GM21526 (cell line): Measurements from ENCODE around the gene RSPH6A.

Experiments
- ATAC-seq: cut with Tn5 transposase; IDR thresholded peaks from one replicate; pipeline ENCODE4 v1.9.1; 2021; ENCODE audit warnings: moderate library complexity; ENCODE audit not compliant: unreplicated experiment, low FRiP score

RSPH6A gene

GRCh38 chr19:45814851-45815480 is at the start of gene RSPH6A:
Gene RSPH6A, minus strand, starts transcription at chr19:45815308. Its CDS starts 132 bp downstream, at chr19:45815176.
- ATAC-seq = no peak

DNA sequence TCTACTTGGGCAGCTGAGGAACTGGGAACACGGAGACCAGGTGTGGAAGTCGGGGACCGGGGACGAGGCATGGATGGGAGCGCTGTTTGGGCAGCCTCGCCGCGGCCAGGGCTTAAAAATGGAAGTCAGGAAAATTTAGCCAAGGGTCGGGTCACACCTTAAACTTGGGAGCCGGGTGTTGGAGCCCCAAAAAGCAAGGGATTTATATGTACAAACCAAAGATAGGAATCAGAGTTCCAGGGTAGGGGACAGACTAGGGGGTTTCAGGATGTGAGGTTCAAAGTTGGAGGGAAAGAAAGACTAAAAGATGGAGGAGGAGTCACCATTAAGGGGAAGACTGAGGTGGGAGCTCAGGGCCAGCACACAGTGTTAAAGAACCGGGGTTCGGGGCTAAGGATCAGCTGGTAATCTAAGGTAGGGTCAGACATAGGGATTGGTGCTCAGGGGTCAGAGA is 49.5 kb upstream of the RSPH6A start:
- ATAC-seq = no peak

GRCh38 chr19:45863840-45864628 is 48.9 kb upstream of the RSPH6A start, which contains the start of gene FOXA3:
Gene FOXA3, plus strand, starts transcription at chr19:45864326. Its CDS starts 131 bp downstream, at chr19:45864457.
- peak; percentile 45 for ATAC-seq

DNA sequence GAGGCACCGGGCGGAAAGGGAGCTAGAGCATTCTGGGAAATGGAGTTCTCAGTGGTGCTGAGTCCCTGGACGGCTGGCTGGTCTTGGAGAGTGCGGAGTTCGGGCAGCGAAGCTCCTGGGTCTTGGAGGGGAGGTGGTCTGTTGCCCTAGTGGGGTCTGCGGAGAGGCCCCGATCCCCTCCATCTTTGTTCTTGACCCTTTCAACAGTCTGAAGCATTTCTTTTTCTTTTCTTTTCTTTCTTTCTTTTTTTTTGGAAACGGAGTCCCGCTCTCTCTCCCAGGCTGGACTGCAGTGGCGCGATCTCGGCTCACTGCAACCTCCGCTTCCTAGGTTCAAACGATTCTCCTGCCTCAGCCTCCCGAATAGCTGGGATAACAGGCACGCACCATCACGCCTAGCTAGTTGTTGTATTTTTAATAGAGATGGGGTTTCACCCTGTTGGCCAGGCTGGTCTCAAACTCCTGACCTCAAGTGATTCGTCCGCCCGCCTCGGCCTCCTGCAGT is 48.3 kb upstream of the RSPH6A start:
- ATAC-seq = no peak

GRCh38 chr19:45862564-45863334 is 47.6 kb upstream of the RSPH6A start, which contains the start of gene SYMPK:
Gene SYMPK, minus strand, starts transcription at chr19:45863147. Its CDS starts 8,652 bp downstream, at chr19:45854495.
- ATAC-seq = peak; percentile 87

DNA sequence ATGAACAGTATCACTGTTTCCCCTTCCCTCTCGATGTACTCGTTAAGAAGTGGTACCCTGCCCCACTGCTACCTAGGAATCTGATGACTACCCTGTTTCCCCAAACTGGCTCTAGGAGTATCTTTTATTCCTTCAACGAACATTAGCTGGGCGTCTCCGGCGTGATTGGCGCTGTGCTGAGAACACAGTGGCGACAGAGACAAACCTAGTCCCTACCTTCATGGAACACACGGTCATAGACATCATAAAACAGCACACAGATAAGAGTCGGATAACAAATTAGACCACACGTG is 47.1 kb upstream of the RSPH6A start:
- peak; percentile 2 for ATAC-seq

GRCh38 chr19:45860359-45861259 is 45.5 kb upstream of the RSPH6A start:
- ATAC-seq = no peak

- no peak for ATAC-seq
These were observed 39.2 kb upstream of the RSPH6A start for GRCh38 chr19:45854167-45854778.

- ATAC-seq = no peak
These were observed 37.9 kb upstream of the RSPH6A start for GRCh38 chr19:45852983-45853382.

GRCh38 chr19:45852145-45852750 is 37.1 kb upstream of the RSPH6A start:
- ATAC-seq = no peak

DNA sequence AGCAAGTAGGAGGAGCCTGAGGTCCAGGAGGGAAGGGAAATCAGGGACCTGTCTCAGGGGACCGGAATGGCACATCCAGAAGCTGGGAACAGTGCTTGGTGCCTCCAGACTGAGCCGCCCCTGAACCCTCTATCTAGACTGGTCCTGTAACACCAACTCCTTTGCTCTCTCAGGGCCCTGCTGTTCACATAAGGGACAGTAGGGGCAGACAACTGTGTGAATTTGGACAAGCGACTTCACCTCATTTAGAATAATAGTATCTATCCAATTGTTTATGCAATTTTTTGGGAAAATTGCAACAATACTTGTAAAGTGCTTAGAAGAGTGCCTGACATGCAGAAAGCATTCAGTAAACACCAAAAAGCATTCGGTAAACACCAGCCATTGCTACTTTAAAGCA is 33.8 kb upstream of the RSPH6A start:
- ATAC-seq = no peak

- no peak for ATAC-seq
These were observed 32.6 kb upstream of the RSPH6A start for GRCh38 chr19:45847663-45848062.

DNA sequence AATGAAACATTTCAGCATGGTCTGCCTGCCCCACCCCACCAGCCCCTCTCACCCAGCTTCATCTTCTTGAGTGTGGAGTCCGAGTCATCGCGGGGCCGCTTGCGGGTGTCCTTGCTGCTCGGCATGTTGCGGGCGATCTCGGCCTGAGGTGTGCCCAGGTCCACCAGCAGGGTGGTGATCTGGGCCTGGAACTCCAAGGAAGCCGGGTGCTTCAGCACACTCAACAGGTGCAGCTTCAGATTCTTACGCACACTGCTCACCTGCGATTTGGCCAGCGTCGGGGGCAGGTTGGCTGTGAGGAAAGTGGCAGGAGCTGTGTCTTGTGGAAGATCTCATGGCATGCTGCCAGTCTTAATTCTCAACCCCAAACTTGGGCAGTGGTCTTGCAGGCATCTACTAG is 27.1 kb upstream of the RSPH6A start:
- no peak for ATAC-seq

- no peak for ATAC-seq
These were observed 19.9 kb upstream of the RSPH6A start for GRCh38 chr19:45834970-45835369.

DNA sequence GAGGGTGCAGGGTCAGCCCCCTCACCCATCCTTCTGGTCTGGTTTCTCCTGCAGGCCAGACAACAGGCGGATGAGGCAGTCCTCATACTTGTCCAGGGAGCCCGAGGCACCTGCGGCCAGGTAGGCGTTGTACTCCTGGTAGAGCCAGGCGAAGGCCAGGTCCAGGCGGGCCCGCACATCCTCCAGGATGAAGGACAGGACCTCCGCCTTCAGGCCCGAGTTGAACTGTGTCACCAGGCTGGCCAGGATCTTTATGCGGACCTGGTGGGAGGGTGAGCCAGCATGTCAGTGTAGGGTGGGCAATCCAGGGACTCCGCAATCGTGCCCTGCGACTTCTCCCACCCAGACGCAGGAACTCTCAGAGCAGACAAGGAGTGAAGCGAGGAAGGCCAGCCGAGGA is 13.8 kb upstream of the RSPH6A start:
- ATAC-seq = no peak

- ATAC-seq = no peak
These were observed 13.4 kb upstream of the RSPH6A start for GRCh38 chr19:45828523-45828922.

GRCh38 chr19:45827459-45828093 is 12.5 kb upstream of the RSPH6A start:
- no peak for ATAC-seq

DNA sequence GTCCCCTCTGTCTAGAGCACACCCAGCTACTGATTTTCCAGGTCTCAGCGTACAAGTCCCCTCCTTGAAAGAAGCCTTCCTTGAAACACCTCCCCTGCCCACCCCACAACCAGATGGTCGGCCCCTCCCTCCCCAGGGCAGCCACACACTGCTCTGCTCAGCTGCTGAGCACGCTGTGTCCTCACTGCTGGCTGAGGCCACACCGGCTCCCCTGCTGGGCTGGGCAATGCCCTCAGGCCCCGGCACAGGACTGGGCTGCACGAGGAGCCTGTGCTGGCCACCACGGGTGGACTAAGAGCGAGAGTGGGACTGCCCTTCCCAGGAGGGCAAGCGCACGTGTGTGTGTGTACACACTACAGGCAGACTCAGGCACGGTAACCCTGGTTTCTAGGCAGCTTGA is 11.8 kb upstream of the RSPH6A start:
- no peak for ATAC-seq
